Spleen (tissue), 7 donors: ENCODE results near the gene PARD3.

Experiments used
- POLR2A ChIP-seq, 3 donors: fragments of 450-650 bp; IDR thresholded peaks; one replicate each; pipeline ENCODE4 v1.5.1; 2017; ENCODE audit warnings: antibody characterized with exemption in 3 of 3, mild to moderate bottlenecking in 1 of 3
- TF ChIP-seq, protein P1 (sequence below), 11 experiments: fragments of 200-600 bp in 7 of 11; fragments of 450-650 bp in 4 of 11; sonication (generic) in 4 of 11; IDR thresholded peaks in 8 of 11; conservative IDR thresholded peaks in 3 of 11; 1 replicate in 7 of 11; 2 replicates in 4 of 11; pipeline versions ENCODE4 v1.4.0 to v1.8.0; 2016 to 2021; ENCODE audit warnings: antibody characterized with exemption in 11 of 11, inconsistent platforms in 4 of 11, mild to moderate bottlenecking in 1 of 11
- donor health status: DM: no; HTN: no; CAD: no; lungs with moderate emphysema.
- donor health status: DM: no; HTN: no; CAD: no.
- donor health status: DM: no; HTN: no; CAD: no.

DNA sequence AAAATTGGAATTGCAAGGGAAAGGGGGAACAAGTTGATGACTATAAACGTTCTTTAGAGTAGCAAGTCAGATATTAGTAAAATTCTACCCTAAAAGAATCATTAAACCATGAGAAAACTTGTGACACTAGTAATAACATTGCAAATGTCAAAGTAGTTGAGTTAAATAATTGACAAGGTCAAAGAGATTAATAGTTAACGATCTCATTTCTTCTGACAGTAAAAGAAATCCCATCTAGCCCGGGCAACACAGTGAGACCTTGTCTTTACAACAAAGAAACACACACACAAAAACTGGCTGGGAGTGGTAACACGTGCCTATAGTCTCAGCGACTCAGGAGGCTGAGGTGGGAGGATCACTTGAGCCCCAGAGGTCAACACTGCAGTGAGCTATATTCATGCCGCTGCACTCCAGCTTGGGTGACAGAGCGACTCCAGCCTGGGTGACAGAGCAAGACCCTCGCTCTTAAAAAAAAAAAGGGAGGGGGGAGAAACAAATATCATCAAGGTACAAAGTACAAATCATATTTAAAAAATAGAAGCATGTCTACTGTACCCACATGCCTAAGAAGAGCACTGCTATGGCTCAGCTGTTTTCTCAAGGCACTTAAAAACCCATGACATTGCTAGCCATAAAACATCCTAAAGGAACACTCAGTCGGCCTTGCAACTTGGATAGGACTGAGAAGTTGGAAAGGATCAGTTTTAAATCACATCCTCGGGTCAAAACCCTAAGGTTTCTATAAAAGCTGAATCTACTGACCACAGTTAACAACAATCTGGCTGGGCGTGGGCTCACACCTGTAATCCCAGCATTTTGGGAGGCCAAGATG lies 401.1 kb downstream of the PARD3 start:
- TF ChIP-seq, protein P1, sequence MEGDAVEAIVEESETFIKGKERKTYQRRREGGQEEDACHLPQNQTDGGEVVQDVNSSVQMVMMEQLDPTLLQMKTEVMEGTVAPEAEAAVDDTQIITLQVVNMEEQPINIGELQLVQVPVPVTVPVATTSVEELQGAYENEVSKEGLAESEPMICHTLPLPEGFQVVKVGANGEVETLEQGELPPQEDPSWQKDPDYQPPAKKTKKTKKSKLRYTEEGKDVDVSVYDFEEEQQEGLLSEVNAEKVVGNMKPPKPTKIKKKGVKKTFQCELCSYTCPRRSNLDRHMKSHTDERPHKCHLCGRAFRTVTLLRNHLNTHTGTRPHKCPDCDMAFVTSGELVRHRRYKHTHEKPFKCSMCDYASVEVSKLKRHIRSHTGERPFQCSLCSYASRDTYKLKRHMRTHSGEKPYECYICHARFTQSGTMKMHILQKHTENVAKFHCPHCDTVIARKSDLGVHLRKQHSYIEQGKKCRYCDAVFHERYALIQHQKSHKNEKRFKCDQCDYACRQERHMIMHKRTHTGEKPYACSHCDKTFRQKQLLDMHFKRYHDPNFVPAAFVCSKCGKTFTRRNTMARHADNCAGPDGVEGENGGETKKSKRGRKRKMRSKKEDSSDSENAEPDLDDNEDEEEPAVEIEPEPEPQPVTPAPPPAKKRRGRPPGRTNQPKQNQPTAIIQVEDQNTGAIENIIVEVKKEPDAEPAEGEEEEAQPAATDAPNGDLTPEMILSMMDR (IDR thresholded peaks at IDR 0.05 in 8 of 11, conservative IDR thresholded peaks at IDR 0.05 in 3 of 11): no peak
- no peak for TF ChIP-seq POLR2A (IDR thresholded peaks at IDR 0.05)
